PC-3 (cell line): Measurements from ENCODE around the gene SDCBP2. TPM values are rescaled to one million over a fixed set of nuclear protein-coding genes. Genes with fewer than 3 reads are reported as not detected.

Source experiments
- ATAC-seq: fragments of 200-7000 bp; cut with Tn5 transposase; 2 replicates; pipeline ENCODE4 v1.9.1; 2020; ENCODE audit warnings: mild to moderate bottlenecking, moderate library complexity
- BruUV-seq: library from RNA; stranded (reverse); fragments of 400-500 nt; replicated peaks from 2 replicates; lab custom pipeline; 2021; lab: Mats Ljungman, UMichigan
- CTCF ChIA-PET: fragments of 300-600 bp; sonication (Branson Sonifier 250); formaldehyde crosslinking; loops from one replicate; lab custom pipeline; 2022; ENCODE audit warnings: antibody characterized with exemption; lab: Charles Lee
- POLR2A ChIA-PET: fragments of 300-600 bp; sonication (Branson Sonifier 250); formaldehyde crosslinking; loops from one replicate; lab custom pipeline; 2022; ENCODE audit warnings: antibody characterized with exemption; ENCODE audit not compliant: unreplicated experiment; lab: Charles Lee
- DNase-seq: peaks from one replicate; pipeline ENCODE4 v3.0.0-alpha.2; 2015
- H2AFZ ChIP-seq: fragments of 300-600 bp; sonication (generic); 2 replicates; pipeline ENCODE4 v1.6.0; 2016; ENCODE audit warnings: antibody characterized with exemption, low read length
- H3F3A ChIP-seq: fragments of 300-600 bp; sonication (generic); one replicate; pipeline ENCODE4 v1.6.0; 2017; ENCODE audit warnings: antibody characterized with exemption, low read length, control low read depth, mild to moderate bottlenecking; ENCODE audit not compliant: unreplicated experiment
- H3K27ac ChIP-seq: fragments of 300-600 bp; sonication (generic); 2 replicates; pipeline ENCODE4 v1.5.1; 2016; ENCODE audit warnings: mild to moderate bottlenecking, low read length
- H3K27me3 ChIP-seq: fragments of 300-600 bp; sonication (generic); 2 replicates; pipeline ENCODE4 v1.6.1; 2016; ENCODE audit warnings: low read length, mixed read lengths
- H3K36me3 ChIP-seq: fragments of 300-600 bp; sonication (generic); 2 replicates; pipeline ENCODE4 v1.6.1; 2016; ENCODE audit warnings: low read depth, mixed run types, low read length, mixed read lengths
- H3K4me1 ChIP-seq: fragments of 300-600 bp; sonication (generic); 2 replicates; pipeline ENCODE4 v1.5.1; 2016; ENCODE audit warnings: low read length; ENCODE audit not compliant: insufficient read depth
- H3K4me2 ChIP-seq: fragments of 300-600 bp; sonication (generic); 2 replicates; pipeline ENCODE4 v1.6.0; 2016; ENCODE audit warnings: low read length
- H3K4me3 ChIP-seq: fragments of 300-600 bp; sonication (generic); 2 replicates; pipeline ENCODE4 v1.5.1; 2016; ENCODE audit warnings: mild to moderate bottlenecking, low read length, mixed read lengths
- H3K79me2 ChIP-seq: fragments of 300-600 bp; sonication (generic); 2 replicates; pipeline ENCODE4 v1.6.1; 2017; ENCODE audit warnings: low read length, mixed read lengths
- H3K9ac ChIP-seq: fragments of 300-600 bp; sonication (generic); 2 replicates; pipeline ENCODE4 v1.6.0; 2016; ENCODE audit warnings: mild to moderate bottlenecking, low read length
- H3K9me2 ChIP-seq: fragments of 300-600 bp; sonication (generic); replicated peaks from 2 replicates; pipeline ENCODE4 v1.6.1; 2016; ENCODE audit warnings: mixed run types, low read length, mixed read lengths
- H3K9me3 ChIP-seq: fragments of 300-600 bp; sonication (generic); 2 replicates; pipeline ENCODE4 v1.6.1; 2016; ENCODE audit warnings: low read length, mixed read lengths
- H4K20me1 ChIP-seq: fragments of 300-600 bp; sonication (generic); 2 replicates; pipeline ENCODE4 v1.6.1; 2016; ENCODE audit warnings: low read length, mixed read lengths
- EZH2 ChIP-seq: fragments of 300-600 bp; sonication (generic); IDR thresholded peaks from one replicate; pipeline ENCODE4 v1.6.1; 2017; ENCODE audit warnings: antibody characterized with exemption, mild to moderate bottlenecking, low read length; ENCODE audit not compliant: unreplicated experiment
- EZH2phosphoT487 ChIP-seq: fragments of 300-600 bp; sonication (generic); IDR thresholded peaks from 2 replicates; pipeline ENCODE4 v1.6.1; 2018; ENCODE audit warnings: mild to moderate bottlenecking, antibody characterized with exemption, low read length, borderline replicate concordance
- intact Hi-C: fragments of 100-400 bp; cut with micrococcal nuclease; formaldehyde crosslinking; loops from 2 replicates; pipeline ENCODE4 v1.9.0; 2023
- total RNA-seq: library from RNA; depleted of rRNA; stranded (reverse); fragments of >200 nt; gene quantifications from 2 replicates; pipeline ENCODE4 v1.2.3, GENCODE V29; 2014
- TF ChIP-seq, protein P1 (sequence below): fragments of 300-600 bp; sonication (generic); conservative IDR thresholded peaks from 2 replicates; pipeline ENCODE4 v1.5.1; 2017; ENCODE audit warnings: antibody characterized with exemption, low read depth, mild to moderate bottlenecking, low read length

The SDCBP2 gene
- total RNA-seq, 1 experiment from 2014 or later = 14.4 TPM

DNA sequence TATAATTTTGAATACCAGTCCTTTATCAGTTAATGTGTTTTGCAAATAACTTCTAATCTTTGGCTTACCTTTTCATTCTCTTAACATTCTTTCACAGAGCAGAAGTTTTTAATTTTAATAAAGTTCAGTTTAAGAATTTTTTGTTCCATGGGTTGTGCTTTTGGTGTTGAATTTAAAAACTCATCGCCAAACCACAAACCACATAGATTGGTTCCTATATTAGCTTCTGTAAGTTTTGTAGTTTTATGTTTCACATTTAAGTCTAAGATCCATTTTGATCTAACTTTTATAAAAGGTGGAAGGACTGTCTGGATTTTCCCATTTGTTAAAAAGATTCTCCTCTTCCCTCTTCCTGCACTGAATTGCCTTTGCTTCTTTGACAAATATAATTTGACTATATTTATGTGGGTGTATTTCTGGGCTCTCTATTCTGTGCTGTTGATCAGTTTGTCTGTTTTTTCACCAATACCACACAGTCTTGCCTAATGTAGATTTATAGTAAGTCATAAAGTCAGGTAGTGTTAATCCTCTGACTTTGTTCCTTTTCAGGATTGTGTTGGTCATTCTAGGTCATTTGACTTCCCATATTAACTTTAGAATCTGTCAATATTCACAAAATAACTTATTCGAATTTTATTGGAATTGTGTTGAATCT is 17.5 kb upstream of the SDCBP2 start:
- ATAC-seq (no peak), DNase-seq (no peak)
- CTCF ChIA-PET = interaction anchor here (0.7 kb wide), 1 partner anchor 157 kb away, joined by 3 read pairs; no protein-coding TSS in a partner anchor
- Histone ChIP-seq H3K4me3 (no peak overlapping the region), H3K4me2 (no peak overlapping the region), H2AFZ (no peak overlapping the region), H3K27me3 (no peaks in the 10 kb centered on the region), H3K9me3 (no peaks in the 10 kb centered on the region), H3K27ac (no peak overlapping the region), H3K9me2 (no peaks in the 10 kb centered on the region), H3K36me3 (peaks cover 10% of the 10 kb centered on the region), H4K20me1 (no peaks in the 10 kb centered on the region), H3K79me2 (peaks cover 4% of the 10 kb centered on the region; the same call in 1 of the 2 replicates), H3K9ac (no peak overlapping the region), H3F3A (no peaks in the 10 kb centered on the region), H3K4me1 (peaks cover 21% of the 10 kb centered on the region; the same call in 1 of the 2 replicates)
- POLR2A ChIA-PET = no interaction called here
- intact Hi-C loops = no loop called here
- TF ChIP-seq EZH2 = no peak
- TF ChIP-seq, protein P1, sequence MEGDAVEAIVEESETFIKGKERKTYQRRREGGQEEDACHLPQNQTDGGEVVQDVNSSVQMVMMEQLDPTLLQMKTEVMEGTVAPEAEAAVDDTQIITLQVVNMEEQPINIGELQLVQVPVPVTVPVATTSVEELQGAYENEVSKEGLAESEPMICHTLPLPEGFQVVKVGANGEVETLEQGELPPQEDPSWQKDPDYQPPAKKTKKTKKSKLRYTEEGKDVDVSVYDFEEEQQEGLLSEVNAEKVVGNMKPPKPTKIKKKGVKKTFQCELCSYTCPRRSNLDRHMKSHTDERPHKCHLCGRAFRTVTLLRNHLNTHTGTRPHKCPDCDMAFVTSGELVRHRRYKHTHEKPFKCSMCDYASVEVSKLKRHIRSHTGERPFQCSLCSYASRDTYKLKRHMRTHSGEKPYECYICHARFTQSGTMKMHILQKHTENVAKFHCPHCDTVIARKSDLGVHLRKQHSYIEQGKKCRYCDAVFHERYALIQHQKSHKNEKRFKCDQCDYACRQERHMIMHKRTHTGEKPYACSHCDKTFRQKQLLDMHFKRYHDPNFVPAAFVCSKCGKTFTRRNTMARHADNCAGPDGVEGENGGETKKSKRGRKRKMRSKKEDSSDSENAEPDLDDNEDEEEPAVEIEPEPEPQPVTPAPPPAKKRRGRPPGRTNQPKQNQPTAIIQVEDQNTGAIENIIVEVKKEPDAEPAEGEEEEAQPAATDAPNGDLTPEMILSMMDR = no peak
- TF ChIP-seq EZH2phosphoT487 = no peak
- no TSS peak for BruUV-seq

DNA sequence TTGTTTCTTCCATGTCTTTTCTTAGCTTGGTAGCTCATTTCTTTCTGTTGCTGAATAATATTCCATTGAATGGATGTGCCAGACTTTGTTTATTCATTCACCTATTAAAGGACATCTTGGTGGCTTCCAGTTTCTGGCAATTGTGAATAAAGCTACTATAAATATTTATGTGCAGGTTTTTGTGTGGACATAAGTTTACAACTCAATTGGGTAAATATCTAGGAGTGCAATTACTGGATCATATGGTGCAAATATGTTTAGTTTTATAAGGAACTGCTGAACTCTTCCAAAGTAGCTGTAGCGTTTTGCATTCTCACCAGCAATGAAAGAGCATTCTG is 16.8 kb upstream of the SDCBP2 start:
- CTCF ChIA-PET = interaction anchor here (0.7 kb wide), 1 partner anchor 158 kb away, joined by 3 read pairs; no protein-coding TSS in a partner anchor
- Histone ChIP-seq H3K36me3 (0 out of 2 replicates have a peak, but pooled peaks cover 5% of the 10 kb centered on the region), H2AFZ (no peak overlapping the region), H4K20me1 (no peaks in the 10 kb centered on the region), H3K27ac (no peak overlapping the region), H3K79me2 (peaks cover 4% of the 10 kb centered on the region; the same call in 1 of the 2 replicates), H3K9me3 (no peaks in the 10 kb centered on the region), H3K9ac (no peak overlapping the region), H3K27me3 (no peaks in the 10 kb centered on the region), H3K4me1 (peaks cover 21% of the 10 kb centered on the region; the same call in 1 of the 2 replicates), H3F3A (peaks cover 5% of the 10 kb centered on the region), H3K4me2 (no peak overlapping the region), H3K9me2 (no peaks in the 10 kb centered on the region), H3K4me3 (no peak overlapping the region)
- POLR2A ChIA-PET = interaction anchor here (0.6 kb wide), 1 partner anchor 69 kb away, joined by 5 read pairs; no protein-coding TSS in a partner anchor
- DNase-seq = no peak
- peak; percentile 18; the same call in 1 of the 2 replicates for ATAC-seq
- intact Hi-C loops = no loop called here
- TF ChIP-seq EZH2 (no peak), EZH2phosphoT487 (no peak)
- TF ChIP-seq, protein P1 = no peak
- no TSS peak for BruUV-seq
